Stomach (tissue), 4 donors: ENCODE data around the gene NT5C1B.

ENCODE experiments used
- CTCF ChIP-seq, 7 experiments: fragments of 450-650 bp in 4 of 7; fragments of 200-600 bp in 3 of 7; sonication (generic) in 3 of 7; IDR thresholded peaks; one replicate each; pipeline ENCODE4 v1.5.1; 2016 to 2019; ENCODE audit warnings: antibody characterized with exemption in 7 of 7, control low read depth in 2 of 7, mild to moderate bottlenecking in 1 of 7
- EP300 ChIP-seq: sonication (generic); formaldehyde crosslinking; IDR thresholded peaks from one replicate; pipeline ENCODE4 v1.6.1; 2017; ENCODE audit warnings: antibody characterized with exemption
- POLR2A ChIP-seq, 4 donors: fragments of 450-650 bp; IDR thresholded peaks; one replicate each; pipeline ENCODE4 v1.6.1; 2016; ENCODE audit warnings: antibody characterized with exemption in 4 of 4, control low read depth in 2 of 4, mild to moderate bottlenecking in 1 of 4, moderate library complexity in 1 of 4
- POLR2AphosphoS5 ChIP-seq, 3 donors: sonication (generic); formaldehyde crosslinking; IDR thresholded peaks; one replicate each; pipeline ENCODE4 v1.6.1; 2016; ENCODE audit warnings: antibody characterized with exemption in 3 of 3

GRCh38 chr2:18626256-18626668 lies 36.9 kb upstream of the NT5C1B start:
- no peak for TF ChIP-seq POLR2A (IDR thresholded peaks at IDR 0.05)
- TF ChIP-seq CTCF (IDR thresholded peaks at IDR 0.05) = no peak
- TF ChIP-seq EP300 = no peak
- no peak for TF ChIP-seq POLR2AphosphoS5 (IDR thresholded peaks at IDR 0.05)
